Measurements from ENCODE around the gene TBC1D2B. TPM values are rescaled to one million over a fixed set of nuclear protein-coding genes. Genes with fewer than 3 reads are reported as not detected.

TBC1D2B gene
- total RNA-seq, 1 donor from 2014 or later: 103 TPM

GRCh38 chr15:78101423-78102105, 24.1 kb upstream of the TBC1D2B start:
- peak; percentile 21 for DNase-seq (ENCODE audit: low spot score)
- ATAC-seq: no peak
- intact Hi-C loops (cut with DNase I): no loop called here

- DNase-seq (ENCODE audit: low spot score): peak; percentile 28
- intact Hi-C loops (cut with DNase I): no loop called here
- no peak for ATAC-seq
Observed at GRCh38 chr15:78100886-78101285, 23.4 kb upstream of the TBC1D2B start.

DNA sequence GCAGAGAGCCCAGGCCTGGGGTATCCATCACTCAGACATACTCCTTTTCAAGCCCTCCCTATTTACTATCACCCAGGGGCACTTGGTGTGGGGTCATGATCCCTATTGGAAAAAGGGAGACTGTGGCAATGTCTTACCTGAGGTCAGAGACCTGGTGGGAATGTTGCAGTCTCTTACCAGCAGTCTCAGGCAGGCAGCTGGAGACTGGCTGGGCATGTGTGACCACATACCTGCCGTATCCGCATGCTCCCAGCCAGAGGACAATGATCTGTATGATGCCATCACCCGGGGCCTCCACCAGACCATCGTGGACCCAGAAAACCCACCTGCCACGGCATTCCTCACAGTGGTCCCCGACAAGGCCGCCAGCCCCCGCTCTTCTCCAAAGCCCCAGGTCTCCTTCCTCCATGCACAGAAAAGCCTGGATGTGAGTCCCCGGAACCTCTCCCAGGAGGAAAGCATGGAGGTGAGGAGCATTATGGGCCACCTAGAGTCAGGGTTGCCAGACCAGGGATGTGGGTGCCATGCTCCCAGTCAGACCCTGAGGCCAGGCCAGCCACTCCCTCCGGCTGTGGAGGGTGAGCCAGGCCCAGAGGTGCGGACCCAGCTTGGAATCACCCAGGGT, 20.7 kb upstream of the TBC1D2B start:
- intact Hi-C loops (cut with DNase I): no loop called here
- DNase-seq (ENCODE audit: low spot score): peak; percentile 48
- ATAC-seq: no peak

DNA sequence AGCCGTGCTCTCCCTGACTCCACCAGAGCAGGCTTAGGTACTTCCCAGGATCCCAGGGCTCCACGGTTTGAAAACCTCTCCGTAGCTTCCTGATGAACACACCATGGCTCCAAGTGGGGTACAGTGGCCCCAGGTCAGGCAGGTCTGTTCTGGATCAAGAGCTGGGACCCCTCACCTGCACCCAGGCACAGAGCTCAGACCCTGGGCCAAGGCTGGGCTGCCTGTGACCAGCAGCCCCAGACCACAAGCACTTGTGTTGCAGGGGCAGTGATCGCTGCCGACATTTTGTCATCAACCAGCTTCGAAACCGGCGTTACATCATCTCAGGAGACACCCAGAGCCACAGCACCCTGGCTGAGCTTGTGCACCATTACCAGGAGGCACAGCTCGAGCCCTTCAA, 20.2 kb upstream of the TBC1D2B start:
- ATAC-seq: no peak

DNA sequence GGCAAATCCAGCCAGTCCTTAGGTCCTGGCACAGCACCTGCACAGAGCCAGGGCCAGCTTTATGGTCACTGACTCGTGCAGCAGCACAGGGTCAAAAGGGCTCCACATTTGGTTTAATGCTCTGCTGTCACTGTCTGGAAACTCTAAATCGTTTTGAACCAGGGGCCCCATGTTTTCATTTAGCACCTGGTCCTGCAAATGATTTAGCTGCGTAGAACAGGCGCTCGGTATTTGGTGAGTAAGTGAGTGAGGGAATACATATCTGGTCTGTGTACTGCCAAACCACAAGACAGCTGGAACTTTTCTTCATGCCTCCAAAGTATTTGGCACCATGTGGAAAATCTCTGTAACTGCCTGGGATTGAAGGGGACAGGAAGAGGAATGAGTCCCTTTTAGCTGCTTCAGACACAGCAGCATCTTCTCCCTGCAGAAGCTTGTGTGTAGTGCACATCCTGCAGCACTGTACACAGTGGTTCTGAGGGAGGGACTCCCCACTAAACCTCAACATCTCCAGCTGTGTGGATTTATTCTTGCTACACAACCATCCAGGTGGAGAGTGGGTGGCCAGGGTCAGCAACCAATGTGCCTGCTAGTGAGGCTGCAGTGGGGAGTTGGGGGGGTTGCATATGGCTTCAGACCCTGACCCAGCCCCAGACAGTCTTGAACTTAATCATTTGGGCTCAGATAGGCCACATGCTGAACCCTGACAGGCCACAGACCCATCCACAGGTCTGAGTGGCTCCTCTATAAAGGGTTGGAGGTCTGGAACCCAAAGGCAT, 15.9 kb upstream of the TBC1D2B start:
- intact Hi-C loops (cut with DNase I): no loop called here
- DNase-seq (ENCODE audit: low spot score): peak; percentile 38

More for the DNA sequence above, 20.2 kb upstream of the TBC1D2B start:
- peak; percentile 50 for DNase-seq (ENCODE audit: low spot score)
- intact Hi-C loops (cut with DNase I): no loop called here

DNA sequence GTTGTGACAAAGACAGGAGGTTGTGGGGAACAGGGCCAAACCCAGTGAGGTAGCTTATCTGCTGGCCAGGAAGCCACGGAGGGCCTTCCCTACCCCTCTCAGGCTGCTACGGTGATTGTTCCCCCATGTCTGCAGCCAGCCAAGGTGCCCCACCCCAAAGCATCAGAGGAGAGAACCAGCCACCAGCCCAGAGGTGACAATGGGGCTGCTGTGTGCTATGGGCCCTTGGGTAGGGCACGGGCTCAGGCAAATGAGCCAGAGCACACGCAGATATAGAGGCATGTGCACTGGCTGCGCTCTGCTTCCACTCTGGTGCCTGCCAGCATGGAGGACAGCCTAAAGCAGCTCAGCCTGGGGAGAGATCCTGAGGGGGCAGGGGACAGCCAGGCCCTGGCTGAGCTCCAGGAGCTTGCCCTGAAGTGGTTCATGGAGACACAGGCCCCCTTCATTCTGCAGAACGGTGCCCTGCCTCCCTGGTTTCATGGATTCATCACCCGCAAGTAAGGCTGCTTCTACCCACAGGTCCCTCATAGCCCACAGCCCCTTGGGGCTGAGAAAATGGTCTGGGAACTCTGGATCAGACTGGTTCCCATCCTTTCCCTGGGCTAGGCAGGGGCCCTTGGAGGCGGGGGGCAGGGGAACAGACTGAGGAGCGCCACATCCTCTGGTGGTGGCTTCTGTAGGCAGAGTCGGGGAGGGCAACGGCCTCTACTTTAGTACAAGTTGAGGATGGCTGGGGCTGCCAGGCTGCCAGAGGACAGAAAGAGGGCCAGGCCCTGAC, 14.9 kb upstream of the TBC1D2B start, which contains the start of gene SH2D7:
TSS of gene SH2D7 (plus strand) at position 301 of the 781 bp plus-strand sequence. CDS start at position 325, 24 bp downstream.
- peak; percentile 56 for DNase-seq (ENCODE audit: low spot score)
- intact Hi-C loops (cut with DNase I): no loop called here
- ATAC-seq: peak; percentile 8

More for the DNA sequence above, 15.9 kb upstream of the TBC1D2B start:
- peak; percentile 77 for ATAC-seq

DNA sequence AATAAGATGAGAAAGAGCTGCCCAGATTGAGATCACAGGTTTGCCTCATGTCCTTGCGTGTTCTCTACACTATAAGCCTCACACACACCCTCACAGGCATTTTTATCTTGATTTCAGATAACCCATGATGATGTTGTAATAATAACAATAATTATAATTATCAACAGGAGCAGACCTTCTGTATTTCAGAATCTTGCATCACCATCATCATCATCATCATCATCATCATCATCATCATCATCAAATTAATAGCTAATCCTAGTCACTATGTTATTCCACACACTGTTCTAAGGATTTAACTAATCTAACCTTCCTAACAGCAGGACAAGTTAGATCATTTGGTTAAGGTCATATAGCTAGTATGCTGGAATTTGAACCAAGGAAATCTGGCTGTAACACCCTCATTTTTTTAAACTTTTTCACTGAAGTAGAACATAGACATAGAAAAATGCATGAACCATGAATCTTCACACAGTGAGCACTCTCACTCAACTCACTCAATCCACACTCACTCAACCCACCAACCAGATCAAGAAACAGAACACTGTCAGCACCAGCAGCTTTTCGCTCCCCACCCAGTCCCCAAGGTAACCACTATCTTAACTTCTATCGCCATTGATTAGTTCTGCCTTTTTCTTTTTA, 13.0 kb upstream of the TBC1D2B start:
- ATAC-seq: no peak
- intact Hi-C loops (cut with DNase I): no loop called here
- no peak for DNase-seq (ENCODE audit: low spot score)

GRCh38 chr15:78088773-78089080, 11.2 kb upstream of the TBC1D2B start:
- intact Hi-C loops (cut with DNase I): no loop called here
- ATAC-seq (no peak), DNase-seq (ENCODE audit: low spot score) (no peak)

- peak; percentile 10 for ATAC-seq
- intact Hi-C loops (cut with DNase I): no loop called here
- DNase-seq (ENCODE audit: low spot score): no peak
Observed at GRCh38 chr15:78087951-78088772, 10.7 kb upstream of the TBC1D2B start.

GRCh38 chr15:78085928-78086327, 8.4 kb upstream of the TBC1D2B start:
- ATAC-seq: no peak
- intact Hi-C loops (cut with DNase I): no loop called here
- no peak for DNase-seq (ENCODE audit: low spot score)

- intact Hi-C loops (cut with DNase I): no loop called here
- peak; percentile 57 for DNase-seq (ENCODE audit: low spot score)
- no peak for ATAC-seq
Observed at GRCh38 chr15:78084449-78084750, 6.9 kb upstream of the TBC1D2B start.

- DNase-seq (ENCODE audit: low spot score): no peak
- intact Hi-C loops (cut with DNase I): no loop called here
Observed at GRCh38 chr15:78083687-78084448, 6.4 kb upstream of the TBC1D2B start.

GRCh38 chr15:78083186-78083585, 5.7 kb upstream of the TBC1D2B start:
- DNase-seq (ENCODE audit: low spot score): peak; percentile 40
- intact Hi-C loops (cut with DNase I): no loop called here
- no peak for ATAC-seq

More at GRCh38 chr15:78083687-78084448, 6.4 kb upstream of the TBC1D2B start:
- ATAC-seq: no peak

- ATAC-seq (no peak), DNase-seq (ENCODE audit: low spot score) (no peak)
- intact Hi-C loops (cut with DNase I): no loop called here
Observed at GRCh38 chr15:78082743-78083110, 5.2 kb upstream of the TBC1D2B start.

DNA sequence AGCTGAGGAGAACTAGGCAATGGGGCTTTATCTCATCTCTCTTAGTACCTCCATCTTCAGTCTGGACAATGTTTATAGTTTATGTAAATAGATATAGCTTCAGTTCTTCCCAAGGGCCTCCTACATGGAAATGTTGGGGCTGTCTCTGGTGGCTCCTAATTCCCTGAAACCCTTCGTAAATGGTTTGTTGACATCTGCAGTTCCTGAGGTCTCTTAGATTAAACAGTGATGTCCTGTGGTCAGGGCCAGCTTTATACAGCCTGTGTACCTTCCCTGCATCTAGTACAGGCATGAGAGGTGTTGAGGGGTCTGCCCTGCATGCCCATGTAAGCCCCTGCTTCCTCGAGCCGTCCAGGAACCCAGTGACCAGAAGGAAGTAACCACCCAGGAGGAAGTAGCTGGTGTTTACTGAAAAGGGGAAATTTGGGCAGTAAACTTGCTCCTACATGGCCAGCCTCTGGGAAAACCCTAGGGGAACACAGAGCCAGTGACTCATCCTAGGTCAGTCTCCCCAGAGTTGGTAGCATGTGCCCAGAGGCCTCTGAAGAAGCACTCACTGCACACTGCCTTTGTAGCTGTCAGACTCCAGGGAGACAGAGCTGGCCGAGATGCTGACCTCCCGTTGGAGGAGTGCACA, 4.7 kb upstream of the TBC1D2B start:
- DNase-seq (ENCODE audit: low spot score) (peak; percentile 53), ATAC-seq (no peak)
- intact Hi-C loops (cut with DNase I): no loop called here

GRCh38 chr15:78080088-78080460, 2.6 kb upstream of the TBC1D2B start:
- intact Hi-C loops (cut with DNase I): no loop called here
- DNase-seq (ENCODE audit: low spot score): no peak
- ATAC-seq: no peak

Measured in sciatic nerve (tissue), 2 donors.